Adrenal gland (tissue), 12 donors: Measurements from ENCODE around the gene CCL1. TPM values are rescaled to one million over a fixed set of nuclear protein-coding genes. Genes with fewer than 3 reads are reported as not detected.

Experiments used
- DNase-seq, 7 donors: peaks; one replicate each; pipeline ENCODE4 v3.0.0-alpha.2; 2019 to 2020
- H3K27ac ChIP-seq, 5 donors: fragments of 200-600 bp; sonication (generic) in 4 of 5; 1 replicate in 3 of 5; 2 replicates in 2 of 5; pipeline versions ENCODE4 v1.5.1 to v1.8.0; 2016 to 2020; ENCODE audit warnings: mild to moderate bottlenecking in 1 of 5
- H3K27me3 ChIP-seq: fragments of 200-600 bp; 2 replicates; pipeline ENCODE4 v1.8.0; 2021
- H3K36me3 ChIP-seq, 2 donors: fragments of 200-600 bp; replicated peaks in 1 of 2; 1 replicate in 1 of 2; 2 replicates in 1 of 2; pipeline versions ENCODE4 v1.5.1 to v1.8.0; 2018 to 2022
- H3K4me1 ChIP-seq, 2 donors: fragments of 200-600 bp; replicated peaks in 1 of 2; 1 replicate in 1 of 2; 2 replicates in 1 of 2; pipeline versions ENCODE4 v1.5.1 to v1.8.0; 2018 to 2021
- H3K4me3 ChIP-seq, 4 donors: fragments of 200-600 bp; sonication (generic) in 3 of 4; one replicate each; pipeline ENCODE4 v1.5.1; 2016 to 2018
- H3K9me3 ChIP-seq, 3 donors: fragments of 200-600 bp; sonication (generic) in 1 of 3; replicated peaks in 1 of 3; 1 replicate in 2 of 3; 2 replicates in 1 of 3; pipeline versions ENCODE4 v1.5.1 to v1.8.0; 2016 to 2021
- POLR2A ChIP-seq, 2 donors: fragments of 450-650 bp; IDR thresholded peaks; one replicate each; pipeline ENCODE4 v1.6.1; 2017; ENCODE audit warnings: antibody characterized with exemption in 2 of 2, mild to moderate bottlenecking in 2 of 2, moderate library complexity in 1 of 2
- WGBS, 4 donors: extraction: QIAGEN DNeasy Blood & Tissue Kit in 2 of 4; methylation state at CpG; one replicate each; pipeline versions ENCODE4 v1.1.5 to v1.1.7; 2013 to 2017; 5-methylcytosine and 5-hydroxymethylcytosine counted together
- intact Hi-C, 2 donors: fragments of 100-400 bp; cut with DNase I; formaldehyde crosslinking; loops; one replicate each; pipeline versions ENCODE4 v1.14.1 to v1.15.0; 2022 to 2023
- polyA plus RNA-seq, 3 donors: library from polyadenylated mRNA; stranded (reverse); fragments of 200-250 nt in 2 of 3; fragments of 350-450 nt in 1 of 3; fragmentation: Illumina TruSeq in 1 of 3; extraction: RNeasy Lipid Tissue Mini Kit (QIAGEN cat#74804) in 1 of 3; gene quantifications; one replicate each; pipeline ENCODE4 v1.2.3, GENCODE V29; 2013 to 2014
- total RNA-seq, 9 donors: library from RNA; depleted of rRNA in 4 of 9; stranded (reverse); fragments of >200 nt in 4 of 9; fragments of 120-200 nt in 1 of 9; fragmentation: NEBNext Ultra II Directional in 1 of 9; extraction: Animal tissue kit (Norgen Biotek cat#: 25700) in 1 of 9; gene quantifications; one replicate each; pipeline versions ENCODE4 v1.1.0 to v1.2.4, GENCODE V29; 2013 to 2023
- TF ChIP-seq, protein P1 (sequence below), 6 experiments: fragments of 450-650 bp in 4 of 6; fragments of 200-600 bp in 2 of 6; sonication (generic) in 1 of 6; IDR thresholded peaks; 1 replicate in 5 of 6; 2 replicates in 1 of 6; pipeline versions ENCODE4 v1.5.1 to v1.8.0; 2016 to 2021; ENCODE audit warnings: antibody characterized with exemption in 6 of 6, mild to moderate bottlenecking in 2 of 6, moderate library complexity in 1 of 6
- donor health status: healthy with polysubstance abuse.
- donor health status: Bipolar disorder and iron deficiency.
- donor health status: DM: yes; HTN: yes; CAD: no.
- donor health status: DM: no; HTN: no; CAD: no.
- donor health status: DM: no; HTN: no; CAD: no.
- donor health status: DM: yes; HTN: yes; CAD: no.

CCL1 gene
- total and polyA plus RNA-seq, 12 donors, result not detected

DNA sequence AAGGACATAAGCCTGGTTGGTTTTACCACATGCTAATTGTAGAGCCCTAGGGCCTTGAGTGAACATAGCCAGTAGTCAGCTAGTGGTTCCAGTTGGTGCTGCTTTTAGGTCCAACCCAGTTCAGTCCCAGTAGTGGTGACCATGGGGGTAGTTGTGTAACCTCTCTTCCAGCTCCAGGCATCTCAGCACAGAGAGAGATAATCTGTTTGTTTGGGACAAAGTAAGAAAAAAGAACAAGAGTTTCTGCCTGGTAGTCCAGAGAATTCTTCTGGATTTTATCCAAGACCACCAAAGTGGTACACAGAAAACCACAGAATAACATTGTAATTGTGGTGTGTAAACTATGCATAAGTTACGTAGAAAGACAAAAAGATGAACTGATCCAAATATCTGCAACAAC is 11.9 kb downstream of the CCL1 start:
- Histone ChIP-seq H3K36me3 (no peaks in the 10 kb centered on the region), H3K27me3 (peaks cover 2% of the 10 kb centered on the region), H3K4me3 (no peak overlapping the region), H3K9me3 (no peaks in the 10 kb centered on the region), H3K27ac (no peak overlapping the region), H3K4me1 (peaks cover 0 to 11% of the 10 kb centered on the region in 2 donors)
- WGBS, 4 donors, result 73 to 86% (median 79%) methylated on average over 1 of the region's 1 CpG
- intact Hi-C loops, result no loop called here
- TF ChIP-seq, protein P1, sequence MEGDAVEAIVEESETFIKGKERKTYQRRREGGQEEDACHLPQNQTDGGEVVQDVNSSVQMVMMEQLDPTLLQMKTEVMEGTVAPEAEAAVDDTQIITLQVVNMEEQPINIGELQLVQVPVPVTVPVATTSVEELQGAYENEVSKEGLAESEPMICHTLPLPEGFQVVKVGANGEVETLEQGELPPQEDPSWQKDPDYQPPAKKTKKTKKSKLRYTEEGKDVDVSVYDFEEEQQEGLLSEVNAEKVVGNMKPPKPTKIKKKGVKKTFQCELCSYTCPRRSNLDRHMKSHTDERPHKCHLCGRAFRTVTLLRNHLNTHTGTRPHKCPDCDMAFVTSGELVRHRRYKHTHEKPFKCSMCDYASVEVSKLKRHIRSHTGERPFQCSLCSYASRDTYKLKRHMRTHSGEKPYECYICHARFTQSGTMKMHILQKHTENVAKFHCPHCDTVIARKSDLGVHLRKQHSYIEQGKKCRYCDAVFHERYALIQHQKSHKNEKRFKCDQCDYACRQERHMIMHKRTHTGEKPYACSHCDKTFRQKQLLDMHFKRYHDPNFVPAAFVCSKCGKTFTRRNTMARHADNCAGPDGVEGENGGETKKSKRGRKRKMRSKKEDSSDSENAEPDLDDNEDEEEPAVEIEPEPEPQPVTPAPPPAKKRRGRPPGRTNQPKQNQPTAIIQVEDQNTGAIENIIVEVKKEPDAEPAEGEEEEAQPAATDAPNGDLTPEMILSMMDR (IDR thresholded peaks at IDR 0.05), result no peak
- TF ChIP-seq POLR2A (IDR thresholded peaks at IDR 0.05), result no peak
- no peak for DNase-seq

DNA sequence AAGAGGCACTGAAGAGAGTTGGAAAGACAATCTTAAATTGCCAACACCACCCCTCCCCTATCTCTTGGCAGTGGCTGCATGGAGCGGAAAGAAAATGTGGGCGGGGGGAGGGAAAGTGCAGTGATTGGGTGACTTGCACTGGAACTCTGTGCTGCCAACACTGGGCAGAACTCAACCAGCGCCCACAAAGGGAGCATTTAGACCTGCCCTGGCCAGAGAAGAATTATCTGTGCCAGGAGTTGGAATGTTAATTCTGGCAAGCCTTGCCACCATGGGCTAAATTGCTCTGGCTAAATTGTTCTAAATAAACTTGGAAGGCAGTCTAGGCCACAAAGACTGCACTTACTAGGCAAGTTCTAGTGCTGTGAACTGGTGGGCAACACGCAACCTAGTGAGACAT is 13.3 kb downstream of the CCL1 start:
- Histone ChIP-seq H3K4me3 (no peak overlapping the region), H3K9me3 (no peaks in the 10 kb centered on the region), H3K4me1 (peaks cover 0 to under 1% of the 10 kb centered on the region in 2 donors), H3K36me3 (no peaks in the 10 kb centered on the region), H3K27me3 (peaks cover 2% of the 10 kb centered on the region), H3K27ac (no peak overlapping the region)
- TF ChIP-seq, protein P1 (IDR thresholded peaks at IDR 0.05), result no peak
- TF ChIP-seq POLR2A (IDR thresholded peaks at IDR 0.05), result no peak
- intact Hi-C loops, result no loop called here
- 76 to 84% (median 80%) methylated on average over 4 of the region's 4 CpGs for WGBS, 4 donors
- DNase-seq, result no peak

DNA sequence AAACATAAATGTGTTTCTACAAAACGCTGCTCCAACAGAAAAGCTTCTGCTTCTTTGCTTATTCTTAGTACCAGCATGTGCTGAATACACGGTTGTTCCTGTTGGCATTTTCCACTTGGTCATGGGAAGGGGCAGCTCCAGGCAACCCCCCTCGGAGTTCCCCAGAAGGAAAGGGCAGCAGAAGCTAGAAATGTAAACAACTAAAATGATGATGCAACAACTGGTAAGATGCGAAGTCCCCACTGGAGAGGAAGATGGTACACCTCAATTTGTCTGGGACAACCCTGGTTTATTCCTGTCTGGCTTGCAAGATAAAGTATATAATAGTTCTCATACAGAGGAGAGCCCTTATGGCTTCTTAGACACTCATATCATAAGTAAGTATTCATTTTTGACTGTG is 16.0 kb downstream of the CCL1 start:
- TF ChIP-seq, protein P1 (IDR thresholded peaks at IDR 0.05), result no peak
- no peak for TF ChIP-seq POLR2A (IDR thresholded peaks at IDR 0.05)
- intact Hi-C loops, result no loop called here
- no peaks in the 10 kb centered on the region for H3K4me1 ChIP-seq
- H3K27me3 ChIP-seq, result peaks cover 2% of the 10 kb centered on the region
- no peaks in the 10 kb centered on the region for H3K36me3 ChIP-seq
- H3K9me3 ChIP-seq, result no peaks in the 10 kb centered on the region
- no peak overlapping the region for H3K4me3 ChIP-seq
- DNase-seq, result no peak
- H3K27ac ChIP-seq, result no peak overlapping the region
- 33 to 60% (median 50%) methylated on average over 4 of the region's 4 CpGs for WGBS, 4 donors

DNA sequence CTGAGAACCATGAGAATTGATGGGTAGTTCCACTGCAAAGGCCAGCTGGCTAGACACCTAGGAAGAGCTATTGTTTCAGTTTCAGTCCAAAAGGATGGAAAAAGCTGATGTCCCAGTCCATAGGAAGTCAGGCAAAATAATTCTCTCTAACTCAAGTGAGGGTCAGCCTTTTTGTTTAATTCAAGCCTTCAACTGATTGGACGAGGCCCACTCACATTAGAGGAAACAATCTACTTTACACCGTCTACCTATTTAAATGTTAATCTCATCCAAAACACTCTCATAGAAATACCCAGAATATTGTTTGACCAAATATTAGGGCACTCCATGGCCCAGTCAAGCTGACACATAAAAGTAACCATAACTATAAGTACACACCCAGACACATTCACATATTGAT is 21.1 kb downstream of the CCL1 start:
- Histone ChIP-seq H3K4me3 (no peak overlapping the region), H3K4me1 (no peaks in the 10 kb centered on the region), H3K36me3 (no peaks in the 10 kb centered on the region), H3K9me3 (no peaks in the 10 kb centered on the region), H3K27me3 (peaks cover 5% of the 10 kb centered on the region), H3K27ac (no peak overlapping the region)
- TF ChIP-seq, protein P1 (IDR thresholded peaks at IDR 0.05), result no peak
- no peak for TF ChIP-seq POLR2A (IDR thresholded peaks at IDR 0.05)
- WGBS, 4 donors, result 82 to 87% (median 85%) methylated on average over 2 of the region's 2 CpGs
- DNase-seq, result no peak
- intact Hi-C loops, result no loop called here
